CD4-positive, alpha-beta T cell treated with Interleukin-4 for 1 hour (primary cell): ENCODE data around the gene GAS6.
"Not testable (repeated sequence)": the region's sequence is repeated elsewhere in the genome, so short reads cannot be mapped to it uniquely, and the experiment has no call there.

ENCODE experiments used
- DNase-seq, 2 donors: peaks; one replicate each; pipeline ENCODE4 v3.0.0-alpha.2; 2020 to 2022

Gene GAS6

DNA sequence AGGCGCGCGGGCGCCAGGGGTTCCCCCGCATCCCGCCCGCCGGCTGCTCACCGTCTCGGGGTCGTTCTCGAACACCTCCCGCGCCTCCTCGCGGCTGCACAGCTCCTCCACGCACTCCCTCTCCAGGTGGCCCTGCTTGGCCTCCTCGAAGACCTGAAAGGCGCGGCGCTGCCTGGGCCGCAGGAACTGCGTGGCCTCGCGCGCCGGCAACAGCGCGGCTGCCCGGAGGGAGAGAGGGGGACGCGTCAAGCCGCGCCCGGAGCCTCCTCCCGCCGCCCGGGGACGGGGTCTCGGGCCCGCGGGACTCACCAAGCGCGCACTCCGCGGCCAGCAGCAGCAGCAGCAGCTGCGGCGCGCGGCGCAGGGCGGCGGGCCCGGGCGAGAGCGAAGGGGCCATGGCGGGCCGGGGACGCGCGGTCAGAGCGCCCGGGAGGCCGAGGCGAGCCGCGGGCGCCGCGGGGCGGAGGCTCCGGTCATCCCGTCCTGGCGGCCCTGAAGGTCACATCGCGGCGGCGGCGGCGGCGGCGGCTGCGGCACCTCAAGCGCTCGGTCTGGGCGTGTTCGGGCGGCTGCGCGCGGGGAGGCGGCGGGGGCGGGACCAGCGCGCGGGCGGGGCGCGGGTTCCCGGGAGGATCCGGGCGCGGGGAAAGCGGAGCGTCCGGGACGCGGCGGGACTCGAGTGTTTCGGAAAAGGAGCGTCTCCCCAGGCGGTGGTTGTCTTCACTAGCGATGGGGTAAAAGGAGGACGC is at the start of gene GAS6:
Gene GAS6, minus strand, starts transcription at position 553 of the 749 bp plus-strand sequence. Its CDS starts 156 bp downstream, at position 397.
- no peak for DNase-seq

DNA sequence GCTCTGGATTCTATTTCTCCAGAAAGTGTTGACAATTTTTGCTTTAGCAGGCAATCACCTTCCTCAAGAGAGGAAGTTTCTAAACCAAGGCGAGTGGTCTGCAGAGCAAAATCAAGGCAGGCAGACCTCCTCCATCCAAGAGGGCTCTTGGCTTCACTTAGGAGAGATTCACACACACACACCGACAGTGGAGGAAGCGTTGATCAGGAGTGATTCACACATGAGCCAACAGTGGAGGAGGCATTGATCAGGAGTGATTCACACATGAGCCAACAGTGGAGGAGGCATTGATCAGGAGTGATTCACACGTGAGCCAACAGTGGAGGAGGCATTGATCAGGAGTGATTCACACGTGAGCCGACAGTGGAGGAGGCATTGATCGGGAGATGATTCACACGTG is 49.5 kb upstream of the GAS6 start:
- not testable (repeated sequence) for DNase-seq

DNA sequence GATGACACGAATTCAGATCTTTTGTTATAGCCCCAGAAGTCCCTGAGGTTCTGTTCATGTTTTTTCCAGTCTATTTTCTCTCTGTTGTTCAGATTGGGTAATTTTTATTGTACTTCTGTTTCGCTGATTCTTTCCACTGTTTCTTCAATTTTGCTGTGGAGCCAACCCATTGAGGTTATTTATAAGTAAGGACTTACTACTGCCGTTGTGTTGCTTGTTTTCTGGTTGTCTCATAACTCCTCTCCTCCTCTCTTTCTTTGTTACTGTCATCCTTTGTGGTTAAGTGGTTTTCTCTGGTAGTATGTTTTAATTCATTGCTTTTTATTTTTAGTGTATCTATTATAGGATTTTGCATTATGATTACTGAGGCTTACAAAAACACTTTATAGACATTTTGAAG is 48.7 kb upstream of the GAS6 start:
- DNase-seq, result no peak

DNA sequence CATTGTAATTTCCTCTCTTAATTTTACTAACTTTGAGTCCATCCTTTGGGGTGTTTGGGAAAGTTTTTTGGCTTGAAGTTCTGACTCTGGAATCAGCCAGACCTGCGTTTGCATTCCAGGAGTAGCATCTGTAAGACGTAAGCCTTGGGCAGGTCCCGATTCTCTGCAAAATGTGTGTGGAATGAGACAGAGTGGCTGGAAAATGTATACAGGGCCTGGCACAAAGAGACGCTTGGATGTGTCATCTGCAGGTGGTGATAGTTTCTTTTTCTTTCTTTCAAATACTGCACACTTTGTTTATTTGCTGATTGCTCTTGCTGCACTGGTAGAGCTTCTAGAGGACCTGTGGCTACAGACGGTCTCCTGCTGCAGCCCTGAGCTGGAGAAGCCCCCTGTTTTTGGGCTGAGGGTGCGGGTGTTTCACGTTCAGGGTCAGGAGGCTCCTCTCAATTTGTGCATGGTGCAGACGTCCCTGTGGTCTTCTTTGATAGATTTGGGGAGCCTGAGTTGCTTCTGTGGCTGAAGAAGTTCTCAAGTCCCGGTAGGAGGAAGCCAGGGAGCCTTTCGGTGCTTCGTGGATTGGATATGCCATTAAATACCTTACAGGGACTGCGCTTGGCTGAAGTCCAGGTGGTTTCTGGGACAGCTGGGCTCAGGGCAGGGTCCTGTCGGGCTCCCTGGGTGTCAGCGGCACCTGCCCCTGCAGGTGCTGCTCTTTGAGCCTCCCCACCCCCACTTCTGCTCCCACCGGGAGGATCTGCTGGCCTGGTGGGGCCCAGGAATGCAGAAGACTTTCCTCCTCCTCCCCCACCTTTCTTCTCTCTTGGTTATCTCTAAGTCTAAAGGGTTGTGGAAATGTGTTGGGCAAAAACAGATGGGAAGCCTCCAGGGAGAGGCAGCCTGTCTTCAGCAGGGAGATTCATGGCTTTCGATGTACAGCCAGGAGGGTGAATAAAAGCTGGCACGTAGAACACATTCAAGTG is 44.0 kb upstream of the GAS6 start:
- DNase-seq, result no peak

DNA sequence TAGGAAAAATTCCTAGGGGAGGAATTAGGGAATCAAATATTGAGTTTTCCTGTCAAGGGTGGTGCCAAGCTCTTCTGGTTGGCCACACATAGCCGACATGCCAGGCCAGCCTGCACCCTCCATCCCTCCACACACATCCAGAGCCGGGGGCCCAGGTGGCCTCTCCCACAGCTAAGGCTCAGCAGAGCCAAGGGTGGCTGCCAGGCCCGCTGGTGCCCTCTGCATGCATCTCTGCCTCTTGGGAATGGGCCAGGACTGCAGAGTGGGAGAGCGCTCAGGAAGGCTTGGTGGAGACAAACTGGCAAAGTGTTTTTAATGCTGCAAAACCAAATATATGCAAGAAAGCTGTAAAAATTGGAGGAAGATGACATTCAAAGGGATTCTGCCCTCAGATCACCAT is 42.7 kb upstream of the GAS6 start:
- DNase-seq, result no peak

DNA sequence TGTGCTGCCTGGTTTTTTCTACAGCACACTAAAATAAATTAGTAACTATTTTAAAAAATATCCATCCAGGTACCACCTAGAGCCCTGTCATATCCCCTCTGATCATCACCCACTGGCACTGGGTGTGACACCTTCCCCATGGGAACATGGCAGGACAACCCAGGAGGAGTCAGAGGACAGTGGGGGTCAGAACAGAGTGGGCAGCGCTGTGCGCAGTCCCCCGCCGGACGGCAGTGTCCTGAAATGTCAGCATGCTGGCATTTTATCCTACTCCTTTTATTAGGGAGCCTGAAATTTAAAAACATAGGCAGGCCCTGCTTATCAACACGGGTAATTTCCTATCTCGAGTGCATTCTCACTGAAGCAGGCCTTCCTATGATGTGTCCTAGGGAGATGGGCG is 42.1 kb upstream of the GAS6 start:
- no peak for DNase-seq

DNA sequence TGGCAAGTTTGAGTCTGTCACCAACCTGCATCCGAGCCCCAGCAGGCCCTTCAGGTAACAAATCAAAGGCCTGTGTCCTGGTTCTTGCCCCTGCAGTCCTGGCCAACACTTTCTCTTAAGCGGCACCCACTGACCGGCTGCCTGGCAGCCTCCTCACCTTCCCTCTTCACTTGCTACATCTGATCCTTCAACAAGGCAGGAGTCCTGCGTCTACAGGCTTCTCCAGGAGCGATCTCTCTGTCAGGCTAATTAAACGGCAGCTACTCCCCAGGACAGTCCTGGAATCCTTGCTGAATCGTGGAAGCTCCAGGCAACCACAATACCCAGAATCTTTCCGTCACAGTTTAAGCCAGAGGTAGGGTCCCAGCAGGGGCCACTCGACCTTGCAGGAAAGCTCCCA is 41.1 kb upstream of the GAS6 start:
- DNase-seq, result no peak

DNA sequence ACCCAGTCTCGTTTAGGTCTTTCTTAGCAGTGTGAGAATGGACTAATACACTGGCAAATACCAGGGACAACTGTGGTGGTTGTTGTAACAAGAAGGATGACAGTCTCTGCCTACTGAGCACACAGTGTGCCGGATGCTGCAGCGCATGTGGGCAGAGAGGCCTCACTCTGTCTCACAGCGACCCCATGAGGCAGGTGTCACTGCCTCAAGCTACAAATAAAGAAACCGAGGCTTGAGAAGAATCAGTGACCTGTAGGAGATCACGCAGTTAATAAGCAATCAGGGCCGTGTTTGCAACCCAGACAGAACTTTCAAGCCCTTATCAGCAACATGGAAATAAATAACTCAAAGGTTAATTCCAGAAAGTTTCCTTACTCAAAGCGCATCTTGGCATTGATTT is 40.5 kb upstream of the GAS6 start:
- DNase-seq, result peak in 1 of 2 donors; percentile 42

DNA sequence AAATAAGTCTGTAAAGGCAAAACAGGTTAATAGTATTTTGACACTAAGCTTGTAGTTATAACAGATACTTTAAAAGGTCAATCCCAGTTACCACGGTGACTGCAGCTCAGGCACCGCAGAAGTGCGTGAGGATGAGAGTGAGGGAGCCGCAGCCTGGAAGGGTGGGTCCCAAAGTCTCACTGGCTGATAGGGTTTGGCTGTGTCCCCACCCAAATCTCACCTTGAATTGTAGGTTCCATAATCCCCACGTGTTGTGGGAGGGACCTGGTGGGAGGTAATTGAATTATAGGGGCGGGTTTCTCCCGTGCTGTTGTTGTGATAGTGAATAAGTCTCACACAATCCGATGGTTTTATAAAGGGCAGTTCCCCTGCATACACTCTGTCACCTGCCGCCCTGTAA is 40.0 kb upstream of the GAS6 start:
- DNase-seq, result no peak

DNA sequence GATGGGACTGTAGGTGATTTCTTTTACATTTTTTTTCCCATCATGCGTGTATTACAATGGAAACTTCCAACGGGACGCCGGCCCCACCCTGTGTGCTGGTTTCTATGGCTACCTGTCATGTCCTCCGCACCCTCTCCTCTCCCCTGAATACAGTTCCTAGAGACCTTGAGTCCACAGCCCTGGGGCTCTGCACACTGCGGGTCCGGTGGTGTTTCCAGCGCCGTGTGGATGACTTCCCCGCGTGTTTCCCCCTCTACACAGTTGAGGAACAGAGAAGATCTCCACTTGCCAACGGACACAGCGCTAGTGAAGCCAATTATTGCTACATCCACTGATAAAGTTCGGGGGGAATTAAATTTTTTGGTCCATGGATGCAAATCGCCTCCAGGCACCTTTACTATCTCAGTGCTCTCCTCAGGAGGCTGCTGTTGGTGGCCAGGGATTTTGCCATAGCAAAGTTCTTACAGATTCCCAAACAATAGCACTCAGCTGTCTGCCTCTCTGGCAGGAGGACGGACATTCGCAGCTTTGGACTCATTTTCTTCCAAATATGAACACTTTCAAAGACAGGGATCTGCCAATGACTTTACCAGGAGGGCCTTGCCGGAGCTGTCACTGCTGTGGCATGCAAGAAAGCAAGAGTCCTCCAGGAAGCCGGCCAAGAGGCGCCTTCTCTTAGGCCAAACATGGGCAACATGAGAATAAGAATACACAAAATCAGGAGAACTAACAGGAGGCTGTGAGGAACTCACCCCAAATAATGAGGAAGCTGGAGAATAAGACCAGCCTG is 39.3 kb upstream of the GAS6 start:
- DNase-seq, result no peak

DNA sequence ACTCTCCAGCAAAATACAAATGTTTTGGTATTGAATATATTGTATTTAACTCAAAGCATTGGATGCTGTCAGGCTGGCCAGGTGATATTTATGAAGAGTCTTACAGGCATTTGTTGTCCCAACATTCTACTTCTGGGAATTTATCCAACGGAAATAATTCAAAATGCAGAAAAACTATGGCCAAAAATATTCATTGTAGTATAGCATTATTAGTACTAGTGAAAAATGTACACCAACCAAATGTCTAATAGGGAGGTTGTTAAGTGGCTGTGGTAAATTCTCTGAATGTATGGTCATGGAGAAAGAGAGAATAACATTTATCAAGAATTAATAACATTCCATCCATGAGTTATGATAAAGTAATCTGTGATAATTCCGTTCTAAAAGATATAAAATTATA is 38.6 kb upstream of the GAS6 start:
- no peak for DNase-seq

DNA sequence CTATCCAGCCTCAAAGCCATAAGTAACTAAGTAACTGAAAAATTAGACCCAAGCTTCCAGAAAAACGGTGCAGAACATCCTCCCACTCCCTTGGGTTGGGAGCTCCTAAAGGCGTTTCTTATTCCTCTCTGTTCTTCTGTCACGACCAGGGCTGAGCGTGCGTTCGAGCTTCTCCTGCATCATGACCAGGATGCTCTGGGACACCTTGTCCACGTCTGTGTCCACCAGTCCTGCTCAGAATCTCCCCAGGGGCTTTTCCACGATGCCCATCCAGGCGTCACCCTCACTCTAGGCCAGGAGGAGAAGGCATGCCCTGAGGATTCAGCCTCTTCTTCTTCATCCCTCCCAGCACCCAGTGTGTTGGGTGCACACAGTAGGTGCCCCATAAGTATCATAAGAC is 37.8 kb upstream of the GAS6 start:
- DNase-seq, result no peak

DNA sequence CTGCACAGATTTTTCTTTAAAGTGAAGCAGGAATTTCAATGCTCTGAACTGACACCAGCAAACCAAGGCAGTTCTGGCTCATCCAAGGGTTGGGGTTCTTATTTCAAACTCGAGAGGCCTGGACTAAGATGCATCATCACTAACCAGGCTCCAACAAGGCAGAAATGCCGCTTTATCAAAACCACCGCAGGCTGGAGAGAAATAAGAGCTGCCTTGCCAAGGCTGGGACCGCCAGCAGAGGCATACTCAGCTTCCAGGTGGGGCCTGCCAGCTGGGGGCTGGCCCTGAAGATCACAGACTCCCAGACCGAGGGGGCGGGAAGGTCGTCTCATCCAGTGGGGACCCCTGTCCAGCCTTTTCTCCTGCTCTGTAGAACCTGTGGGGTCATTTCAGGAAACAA is 37.4 kb upstream of the GAS6 start:
- DNase-seq, result no peak

DNA sequence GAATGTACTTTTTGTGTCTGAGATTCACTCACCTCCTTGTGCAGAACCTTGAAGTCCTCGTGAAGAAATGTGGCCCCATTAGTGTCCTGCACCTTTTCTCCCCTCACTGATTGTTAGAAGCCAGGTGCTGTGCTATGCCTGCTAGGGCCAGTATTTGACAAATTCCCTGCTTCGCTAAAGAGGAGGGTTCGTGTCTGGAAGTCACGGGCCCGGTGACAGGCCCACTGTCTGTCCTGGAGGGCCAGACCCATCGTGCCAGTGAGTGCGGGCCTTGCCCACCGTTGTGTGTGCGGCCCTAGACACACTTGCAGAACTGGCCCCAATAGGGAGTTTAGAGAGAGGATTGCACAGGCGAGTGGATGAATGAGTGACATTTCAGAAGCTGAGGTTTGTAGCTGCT is 36.8 kb upstream of the GAS6 start:
- no peak for DNase-seq

DNA sequence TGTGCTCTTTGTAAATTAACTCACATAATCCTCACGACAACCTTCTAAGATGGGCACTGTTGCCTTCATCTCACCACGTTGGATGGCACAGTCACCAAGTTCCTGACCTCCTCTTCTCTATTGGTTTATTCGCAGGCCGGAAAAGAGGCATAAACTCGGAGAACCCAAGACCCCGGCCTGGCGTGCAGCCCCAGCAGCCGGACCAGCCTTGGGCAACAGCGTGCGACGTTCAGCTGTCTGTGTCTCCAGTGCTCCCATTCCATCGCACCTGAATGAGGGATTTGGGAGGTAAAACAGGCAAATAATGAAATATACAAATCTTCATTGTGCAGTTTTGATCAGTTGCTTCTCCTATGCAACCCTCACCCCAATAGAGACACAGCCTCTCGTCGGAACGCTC is 34.5 kb upstream of the GAS6 start:
- DNase-seq, result no peak

DNA sequence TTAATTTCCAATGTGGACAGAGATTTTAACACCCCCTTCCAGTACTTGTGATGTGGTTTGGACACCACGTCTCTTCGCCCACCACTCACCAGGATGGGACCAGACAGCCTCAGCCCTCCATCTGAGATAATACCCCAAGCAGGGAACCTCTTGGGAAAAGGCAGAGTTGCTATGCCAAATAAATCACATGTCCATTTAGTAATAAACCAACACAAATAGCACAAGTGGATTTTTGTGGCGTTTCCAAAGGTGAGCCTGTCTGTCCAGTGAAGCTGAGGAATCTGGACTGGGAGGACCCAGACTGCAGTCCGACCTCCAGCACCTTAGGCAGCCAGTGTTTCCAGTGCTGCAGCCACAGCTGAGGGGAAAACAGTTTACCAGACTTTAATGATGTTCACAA is 34.1 kb upstream of the GAS6 start:
- no peak for DNase-seq

DNA sequence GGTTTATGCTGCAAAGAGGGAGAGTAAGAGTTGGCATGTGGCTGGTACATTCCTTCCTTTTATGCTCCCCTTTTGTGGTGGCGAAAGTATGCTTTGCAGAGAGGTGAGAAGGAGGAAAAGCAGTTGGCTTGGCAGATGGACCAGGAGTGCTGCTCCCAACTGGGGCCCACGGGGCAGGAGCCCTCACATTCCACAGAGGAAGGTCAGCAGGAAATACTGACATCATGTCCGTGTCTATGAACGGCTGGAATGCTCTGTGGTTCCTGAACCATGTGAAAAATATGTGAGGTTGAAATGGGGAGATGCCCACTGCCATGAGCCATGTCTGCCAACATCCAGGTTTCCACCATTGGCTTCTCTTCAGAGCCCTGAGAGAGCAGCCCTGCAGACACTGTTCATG is 33.3 kb upstream of the GAS6 start:
- DNase-seq, result no peak

DNA sequence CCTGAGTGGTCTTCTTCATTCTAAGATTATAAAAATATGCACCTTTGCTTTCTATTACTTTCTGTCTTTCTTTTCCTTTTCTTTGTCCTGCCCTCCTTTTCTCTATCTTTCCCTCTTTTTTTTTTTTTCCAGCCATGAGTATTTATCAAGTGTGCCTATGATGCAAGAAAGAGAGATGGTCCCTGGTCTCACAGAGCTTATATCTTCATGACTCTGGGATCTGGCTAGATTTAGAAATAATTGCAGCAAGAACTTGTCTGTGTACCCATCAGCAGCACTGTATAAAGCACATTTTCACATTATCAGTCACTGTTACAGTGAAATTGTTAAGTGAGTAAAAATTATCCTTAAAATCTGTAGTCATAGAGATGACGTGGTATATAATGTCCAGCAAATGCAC is 31.6 kb upstream of the GAS6 start:
- DNase-seq, result no peak

DNA sequence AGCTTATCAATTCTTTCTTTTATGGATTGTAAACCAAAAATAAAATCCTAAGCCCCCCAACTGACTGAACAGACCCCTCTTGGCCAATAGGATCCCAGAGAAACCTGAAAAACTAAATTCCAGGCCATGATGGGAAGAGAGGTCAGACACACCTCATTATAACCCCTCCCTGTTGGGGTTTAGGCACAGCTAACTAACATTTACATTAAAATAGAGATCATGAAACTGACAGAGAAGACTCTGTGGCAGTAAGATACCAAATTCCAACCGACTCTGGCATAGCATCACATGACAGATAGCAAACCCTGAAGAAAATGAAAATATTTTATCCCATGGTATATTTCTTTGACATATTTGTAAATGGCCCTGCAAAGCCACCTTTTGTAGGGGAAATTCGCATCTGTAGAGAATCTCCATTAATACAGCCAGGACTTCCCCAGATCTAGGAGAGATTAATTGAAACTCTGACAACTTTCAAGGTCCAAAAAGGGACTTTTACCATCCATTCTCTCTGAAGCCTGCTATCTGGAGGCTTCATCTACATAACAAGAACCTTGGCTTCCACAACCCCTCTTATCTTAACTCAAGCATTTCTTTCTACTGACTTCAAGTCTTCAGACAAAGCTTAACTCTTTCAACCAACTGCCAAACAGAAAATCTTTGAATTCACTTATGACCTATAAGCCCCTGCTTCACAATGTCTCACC is 27.1 kb upstream of the GAS6 start:
- no peak for DNase-seq

DNA sequence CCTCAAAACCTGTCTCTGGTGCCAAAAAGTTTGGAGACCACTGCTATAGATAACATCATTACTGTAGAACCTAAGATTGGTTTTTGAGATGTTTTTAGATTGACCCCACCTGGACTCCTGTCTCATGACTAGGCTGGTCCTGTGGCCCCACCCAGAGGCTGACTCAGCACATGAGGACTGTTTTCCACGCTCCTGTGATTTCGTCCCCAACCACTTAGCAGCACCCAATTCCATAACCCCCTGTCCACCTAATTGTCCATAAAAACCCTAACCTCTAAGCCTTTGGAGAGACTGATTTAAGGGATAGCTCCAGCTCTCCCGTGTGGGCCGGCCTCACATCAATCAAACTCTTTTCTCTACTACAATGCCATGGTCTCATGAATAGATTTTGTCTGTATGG is 25.6 kb upstream of the GAS6 start:
- no peak for DNase-seq

DNA sequence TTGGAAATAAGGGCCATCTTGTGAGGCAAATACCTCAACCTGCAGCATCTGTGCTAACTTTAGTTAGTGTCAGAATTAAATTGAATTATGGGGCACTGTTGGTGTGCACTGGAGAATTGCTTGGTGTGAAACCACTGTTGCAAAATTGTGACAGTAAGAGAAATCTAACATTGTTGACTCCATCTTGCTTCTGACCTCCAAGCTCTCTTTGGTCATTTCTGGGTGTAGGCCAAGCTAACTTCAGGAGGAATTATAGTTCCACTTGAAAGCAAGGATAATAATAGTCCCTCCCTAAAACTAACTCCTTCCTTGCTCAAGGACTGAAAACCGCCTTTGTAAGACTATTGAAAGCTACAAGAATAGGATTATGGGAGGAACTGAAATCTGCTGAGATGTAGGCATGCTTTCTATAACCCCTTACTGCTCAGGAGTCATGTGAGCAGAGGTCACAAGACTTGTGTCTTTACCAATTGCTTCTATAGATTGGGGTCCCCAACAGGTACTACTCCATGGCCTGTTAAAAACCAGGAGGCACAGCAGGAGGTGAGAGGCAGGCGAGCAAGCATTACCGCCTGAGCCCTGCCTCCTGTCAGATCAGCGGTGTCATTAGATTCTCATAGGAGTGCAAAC is 24.9 kb upstream of the GAS6 start:
- DNase-seq, result no peak

DNA sequence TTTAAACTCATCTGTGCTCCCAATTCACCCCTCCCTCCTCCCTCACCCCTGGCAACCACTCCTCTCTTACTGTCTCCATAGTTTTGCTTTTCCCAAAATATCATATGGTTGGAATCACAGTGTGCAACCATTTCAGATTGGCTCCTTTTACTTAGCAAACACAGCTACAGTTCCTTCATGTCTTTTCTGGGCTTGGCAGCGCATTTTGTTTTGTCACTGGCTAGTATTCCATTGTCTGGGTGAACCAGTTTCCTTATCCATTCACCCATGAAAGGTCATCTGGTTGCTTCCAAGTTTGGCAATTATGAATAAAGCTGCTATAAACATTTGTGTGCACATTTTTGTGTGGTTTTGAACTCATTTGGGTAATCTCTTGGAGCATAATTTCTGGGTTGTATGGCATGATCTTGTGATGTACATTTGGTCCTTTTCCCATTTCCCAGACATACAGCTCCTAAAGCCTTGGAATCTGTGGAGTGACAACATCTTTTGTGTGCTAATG is 23.9 kb upstream of the GAS6 start:
- DNase-seq, result no peak
